Measurements from ENCODE around the gene KIF26A. TPM values are rescaled to one million over a fixed set of nuclear protein-coding genes. Genes with fewer than 3 reads are reported as not detected.

Gene KIF26A
- polyA plus RNA-seq, 12 donors: 4.8 to 25.2 (median 5.9) TPM; not detected in 1

Other genes with a start within 250 kb of the KIF26A start
- gene TDRD9, start 210.1 kb upstream of the KIF26A start, polyA plus RNA-seq (ENCODE audit: insufficient read length in 12 of 12): 1 to 10 TPM in 2 of 12 donors, under 1 TPM in 8, not detected in 2; 0.21 to 2.0 (median 0.52) TPM
- gene RD3L, start 196.1 kb upstream of the KIF26A start, polyA plus RNA-seq (ENCODE audit: insufficient read length in 12 of 12): not detected
- 1 to 10 TPM in 7 of 12 donors, under 1 TPM in 3, not detected in 2; 0.44 to 3.5 (median 1.9) TPM for gene ASPG, start 52.9 kb upstream of the KIF26A start, polyA plus RNA-seq (ENCODE audit: insufficient read length in 12 of 12)